Heart left ventricle (tissue), 13 donors: ENCODE results near the gene MME.

Experiments
- POLR2A ChIP-seq, 2 donors: fragments of 450-650 bp; IDR thresholded peaks; one replicate each; pipeline ENCODE4 v1.6.1; 2017; ENCODE audit warnings: antibody characterized with exemption in 2 of 2, mild to moderate bottlenecking in 2 of 2, moderate library complexity in 2 of 2
- TF ChIP-seq, protein P1 (sequence below), 12 donors: fragments of 200-600 bp; sonication (generic) in 4 of 12; IDR thresholded peaks; one replicate each; pipeline versions ENCODE4 v1.5.0 to v1.8.0; 2018 to 2022; ENCODE audit warnings: antibody characterized with exemption in 12 of 12, mild to moderate bottlenecking in 5 of 12
- donor health status: ischemic (EF 13 %, LVEDD 7.1; RV severe dilation, severe dysfunction).
- donor health status: DM: no; HTN: yes; CAD: no.
- donor health status: DM: no; HTN: no; CAD: no.
- donor health status: ischemic (EF 25% LVEDD 6.9; RV normal size, moderate dysfunction).
- donor health status: ischemic (EF 25% LVEDD 5.7; RV mildly dilated, moderate dysfunction).
- donor health status: ischemic (EF 35%, LVEDD 5.7; RV mildly dilated, moderate dysfunction).
- donor health status: nonischemic (EF 11% LVEDD 7.7; RV severe dilation, severe dysfunction).
- donor health status: DM: yes; HTN: yes; CAD: no.
- donor health status: PGD.
- donor health status: ischemic (EF 29% LVEDD 5.4; RV normal size, mild dysfunction).
- donor health status: nonischemic (EF 23%, LVEDD 6.1; RV moderate dilation, normal function).

DNA sequence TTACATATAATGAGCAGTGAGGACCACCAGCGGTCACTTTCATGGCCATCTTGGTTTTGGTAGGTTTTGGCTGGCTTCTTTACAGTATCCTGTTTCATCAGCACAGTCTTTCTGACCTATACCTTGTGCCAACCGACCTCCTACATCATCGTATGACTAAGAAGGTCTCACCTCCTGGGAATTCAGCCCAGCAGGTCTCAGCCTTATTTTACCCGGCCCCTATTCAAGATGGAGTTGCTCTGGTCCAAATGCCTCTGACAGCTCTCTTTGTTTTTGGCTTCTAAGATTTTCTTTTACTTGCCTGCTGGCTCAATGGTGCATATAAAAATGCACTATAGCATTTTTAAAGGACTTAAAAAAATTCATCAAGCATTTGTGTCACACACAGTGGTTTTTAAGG is 3.2 kb upstream of the MME start:
- no peak for TF ChIP-seq POLR2A (IDR thresholded peaks at IDR 0.05)
- TF ChIP-seq, protein P1, sequence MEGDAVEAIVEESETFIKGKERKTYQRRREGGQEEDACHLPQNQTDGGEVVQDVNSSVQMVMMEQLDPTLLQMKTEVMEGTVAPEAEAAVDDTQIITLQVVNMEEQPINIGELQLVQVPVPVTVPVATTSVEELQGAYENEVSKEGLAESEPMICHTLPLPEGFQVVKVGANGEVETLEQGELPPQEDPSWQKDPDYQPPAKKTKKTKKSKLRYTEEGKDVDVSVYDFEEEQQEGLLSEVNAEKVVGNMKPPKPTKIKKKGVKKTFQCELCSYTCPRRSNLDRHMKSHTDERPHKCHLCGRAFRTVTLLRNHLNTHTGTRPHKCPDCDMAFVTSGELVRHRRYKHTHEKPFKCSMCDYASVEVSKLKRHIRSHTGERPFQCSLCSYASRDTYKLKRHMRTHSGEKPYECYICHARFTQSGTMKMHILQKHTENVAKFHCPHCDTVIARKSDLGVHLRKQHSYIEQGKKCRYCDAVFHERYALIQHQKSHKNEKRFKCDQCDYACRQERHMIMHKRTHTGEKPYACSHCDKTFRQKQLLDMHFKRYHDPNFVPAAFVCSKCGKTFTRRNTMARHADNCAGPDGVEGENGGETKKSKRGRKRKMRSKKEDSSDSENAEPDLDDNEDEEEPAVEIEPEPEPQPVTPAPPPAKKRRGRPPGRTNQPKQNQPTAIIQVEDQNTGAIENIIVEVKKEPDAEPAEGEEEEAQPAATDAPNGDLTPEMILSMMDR (IDR thresholded peaks at IDR 0.05): no peak
